HG02588 (cell line): Measurements from ENCODE around the gene ATXN3.

ENCODE experiments used
- ATAC-seq: cut with Tn5 transposase; IDR thresholded peaks from one replicate; pipeline ENCODE4 v1.9.1; 2021; ENCODE audit warnings: mild to moderate bottlenecking, moderate library complexity; ENCODE audit not compliant: unreplicated experiment

Gene ATXN3

DNA sequence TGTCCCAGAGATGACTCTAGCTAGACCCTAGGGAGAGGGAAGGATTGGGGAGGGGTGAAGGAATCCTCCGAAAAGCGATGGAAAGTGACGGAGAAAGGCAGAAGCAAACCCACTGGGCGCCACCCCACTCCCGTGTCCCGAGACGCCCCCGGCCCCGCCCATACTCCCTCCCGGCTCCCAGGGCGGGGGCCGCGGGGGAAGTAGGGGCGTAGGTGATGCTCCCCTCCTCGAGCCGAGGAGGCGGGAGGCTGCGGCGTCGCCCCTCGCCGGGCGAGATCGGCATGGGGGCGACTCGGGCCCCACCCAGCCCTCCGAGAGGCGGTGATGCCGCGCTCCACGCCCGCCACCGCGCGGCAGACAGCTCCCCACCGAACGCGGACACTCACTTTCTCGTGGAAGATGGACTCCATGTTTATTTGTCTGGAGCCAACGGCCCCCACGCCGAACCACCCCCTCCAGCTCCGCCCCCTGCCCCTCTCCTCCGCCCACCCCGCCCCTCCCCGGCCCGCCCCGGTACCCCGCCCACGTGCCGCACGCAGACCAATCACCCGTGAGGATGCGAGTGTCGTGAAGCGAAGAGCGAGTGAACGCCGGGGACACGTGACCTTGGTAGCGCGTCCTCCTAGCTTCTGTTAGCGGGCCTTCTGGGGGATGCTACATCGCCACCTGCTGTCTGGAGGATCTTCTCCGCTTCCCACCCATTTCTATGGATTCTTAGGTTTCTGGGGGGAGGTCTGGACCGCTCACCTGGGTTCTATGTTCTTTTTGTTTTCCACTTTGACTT lies at the start of gene ATXN3:
Gene ATXN3, minus strand, starts transcription at position 440 of the 784 bp plus-strand sequence. Its CDS starts 30 bp downstream, at position 410.
- ATAC-seq = peak; percentile 78

- no peak for ATAC-seq
Measured at GRCh38 chr14:92154283-92154942, 48.0 kb upstream of the ATXN3 start.

- no peak for ATAC-seq
Measured at GRCh38 chr14:92153581-92153980, 47.2 kb upstream of the ATXN3 start.

- no peak for ATAC-seq
Measured at GRCh38 chr14:92144708-92145107, 38.3 kb upstream of the ATXN3 start.

DNA sequence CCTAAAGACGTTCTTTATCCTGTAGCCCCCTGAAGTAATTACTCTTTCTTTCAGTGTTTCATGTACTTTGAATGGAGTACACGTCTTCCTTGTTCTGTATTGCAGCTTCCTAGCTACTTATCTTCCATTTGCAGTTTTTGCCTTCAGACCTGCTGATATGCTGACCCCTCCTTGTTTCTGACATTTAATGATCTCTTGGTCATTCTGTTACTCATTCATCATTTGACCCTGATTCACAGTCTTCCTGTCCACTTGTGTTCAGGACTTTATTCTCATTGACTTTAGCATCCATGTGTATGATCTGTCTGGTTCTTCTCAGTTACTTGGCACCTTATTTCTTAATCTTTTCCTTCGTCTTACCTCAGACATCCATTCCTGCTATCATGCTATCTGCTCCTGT lies 37.6 kb upstream of the ATXN3 start:
- no peak for ATAC-seq

- no peak for ATAC-seq
Measured at GRCh38 chr14:92143309-92143708, 36.9 kb upstream of the ATXN3 start.

- ATAC-seq = no peak
Measured at GRCh38 chr14:92135269-92135668, 28.9 kb upstream of the ATXN3 start.

GRCh38 chr14:92134456-92134855 lies 28.1 kb upstream of the ATXN3 start:
- no peak for ATAC-seq

DNA sequence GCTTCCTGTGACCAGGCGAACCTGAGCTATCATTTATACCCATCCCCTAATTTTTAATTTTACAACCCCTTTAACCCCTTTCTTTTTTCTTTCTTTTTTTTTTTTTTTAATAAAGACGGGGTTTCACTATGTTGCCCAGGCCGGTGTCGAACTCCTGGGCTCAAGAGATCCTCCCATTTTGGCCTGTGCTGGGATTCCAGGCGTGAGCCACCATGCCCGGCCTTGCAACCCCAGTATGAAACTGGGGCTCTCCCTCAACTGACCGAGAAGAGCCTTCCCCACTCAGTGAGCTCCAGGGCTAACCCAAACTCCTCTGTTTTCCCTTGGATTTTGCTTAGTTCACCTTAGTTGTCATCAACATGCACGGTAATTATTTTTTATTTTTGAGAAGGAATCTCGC lies 16.4 kb upstream of the ATXN3 start:
- no peak for ATAC-seq

DNA sequence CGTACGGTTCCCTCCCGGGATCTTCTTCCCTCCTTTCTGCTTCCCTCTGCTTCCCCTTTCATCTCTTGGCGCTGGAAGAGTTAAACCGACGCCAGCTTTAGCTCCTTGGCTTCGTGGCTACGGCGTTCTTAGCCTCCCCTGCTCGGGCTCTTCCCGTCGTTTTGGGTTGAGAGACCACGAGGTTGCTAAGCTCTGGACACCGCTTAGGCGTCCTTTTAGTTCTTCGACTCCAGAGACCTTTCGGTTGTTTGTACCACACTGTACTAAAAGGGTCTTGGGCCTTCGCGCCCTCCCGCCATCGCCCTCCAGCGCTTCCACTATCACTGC lies 15.9 kb upstream of the ATXN3 start:
- no peak for ATAC-seq

DNA sequence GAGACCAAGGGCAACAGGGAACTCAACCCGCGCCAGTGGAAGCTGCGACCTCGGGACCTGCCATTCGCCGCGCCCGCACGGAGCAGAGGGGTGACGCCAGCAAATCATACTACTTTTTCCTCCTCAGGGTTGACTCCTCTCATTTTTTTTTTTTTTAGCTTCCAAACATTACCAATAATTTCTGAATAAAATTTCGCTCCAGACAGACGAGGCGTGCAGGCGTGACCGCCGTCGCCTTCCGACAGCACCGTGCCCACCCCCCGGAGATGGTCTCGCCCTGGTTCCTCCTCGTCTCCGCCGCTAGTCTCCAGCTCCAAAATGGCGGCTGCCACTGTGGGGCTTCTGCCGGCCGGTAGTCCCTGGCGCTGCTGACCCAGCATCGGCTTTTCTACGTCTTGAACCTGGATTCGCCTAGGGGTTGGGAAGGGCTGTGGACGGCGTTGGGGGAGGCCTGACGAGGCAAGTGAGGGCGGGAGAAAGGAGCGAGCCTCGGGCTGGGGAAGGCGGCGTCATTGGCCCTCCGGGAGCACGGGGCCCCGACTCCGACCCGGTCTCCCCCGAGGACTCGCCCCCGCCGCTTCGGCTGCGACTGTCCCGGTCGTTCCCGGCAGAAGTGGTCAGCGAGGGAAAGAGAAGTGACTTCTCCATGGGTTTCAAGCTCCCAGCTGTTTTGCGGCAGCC lies 15.4 kb upstream of the ATXN3 start, which contains the start of the genes CPSF2 and NDUFB1:
Gene CPSF2, plus strand, starts transcription at position 300 of the 681 bp plus-strand sequence. CDS start 9,016 bp downstream, outside the sequence.
Gene NDUFB1, minus strand, starts transcription at position 37 of the 681 bp plus-strand sequence. CDS start 4,069 bp downstream, outside the sequence.
- ATAC-seq = peak; percentile 83

GRCh38 chr14:92121207-92121669 lies 14.9 kb upstream of the ATXN3 start:
- peak; percentile 3 for ATAC-seq

GRCh38 chr14:92109490-92109889 lies 3.1 kb upstream of the ATXN3 start:
- ATAC-seq = no peak

GRCh38 chr14:92108345-92109254 lies 2.2 kb upstream of the ATXN3 start:
- no peak for ATAC-seq

DNA sequence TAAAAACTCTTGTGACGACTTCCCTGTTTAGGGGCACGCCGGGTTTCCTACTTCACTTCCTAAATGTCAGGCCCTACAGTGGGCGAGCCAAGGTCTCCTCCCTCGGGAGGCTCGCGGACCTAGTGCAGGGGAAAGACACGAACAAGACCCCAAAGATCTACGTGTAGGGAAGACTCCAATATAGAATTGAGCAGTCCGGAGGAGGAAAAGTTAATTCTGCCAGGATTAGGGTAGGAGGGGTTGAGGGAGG lies 564 bp downstream of the ATXN3 start:
- peak; percentile 6 for ATAC-seq

DNA sequence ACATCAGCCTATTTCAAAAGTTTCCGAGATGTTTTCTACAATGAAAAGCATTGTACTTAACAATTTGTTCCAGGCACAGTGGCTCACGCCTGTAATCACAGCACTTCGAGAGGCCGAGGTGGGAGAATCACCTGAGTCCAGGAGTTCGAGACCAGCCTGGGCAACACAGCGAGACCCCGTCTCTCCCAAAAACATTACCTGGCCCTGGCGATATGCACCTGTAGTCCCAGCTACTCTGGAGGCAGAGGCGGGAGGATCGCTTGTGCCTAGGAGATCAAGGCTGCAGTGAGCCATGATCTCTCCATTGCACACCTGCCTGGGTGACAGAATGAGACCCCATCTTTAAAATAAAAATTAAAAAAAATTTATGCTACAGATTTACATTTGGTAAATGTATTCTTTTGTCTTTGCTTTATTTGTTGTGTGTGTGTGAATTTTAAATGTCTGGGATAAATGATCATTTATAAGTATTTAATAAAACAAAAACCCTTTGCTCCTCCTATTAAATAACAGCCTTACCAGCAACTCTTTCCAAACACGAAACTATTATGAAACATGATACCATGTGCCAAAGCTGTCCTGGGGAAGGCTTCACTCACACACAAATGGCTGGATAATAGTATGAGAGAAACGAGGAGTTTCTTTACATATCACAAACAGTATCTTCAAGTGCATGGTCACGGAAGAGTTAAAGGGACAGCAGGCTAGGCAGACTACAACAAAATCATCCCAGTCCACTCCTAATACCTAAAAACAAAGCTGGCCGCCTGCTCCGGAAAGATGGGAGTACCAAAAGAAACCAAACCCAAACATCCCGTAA lies 1.1 kb downstream of the ATXN3 start:
- ATAC-seq = no peak

DNA sequence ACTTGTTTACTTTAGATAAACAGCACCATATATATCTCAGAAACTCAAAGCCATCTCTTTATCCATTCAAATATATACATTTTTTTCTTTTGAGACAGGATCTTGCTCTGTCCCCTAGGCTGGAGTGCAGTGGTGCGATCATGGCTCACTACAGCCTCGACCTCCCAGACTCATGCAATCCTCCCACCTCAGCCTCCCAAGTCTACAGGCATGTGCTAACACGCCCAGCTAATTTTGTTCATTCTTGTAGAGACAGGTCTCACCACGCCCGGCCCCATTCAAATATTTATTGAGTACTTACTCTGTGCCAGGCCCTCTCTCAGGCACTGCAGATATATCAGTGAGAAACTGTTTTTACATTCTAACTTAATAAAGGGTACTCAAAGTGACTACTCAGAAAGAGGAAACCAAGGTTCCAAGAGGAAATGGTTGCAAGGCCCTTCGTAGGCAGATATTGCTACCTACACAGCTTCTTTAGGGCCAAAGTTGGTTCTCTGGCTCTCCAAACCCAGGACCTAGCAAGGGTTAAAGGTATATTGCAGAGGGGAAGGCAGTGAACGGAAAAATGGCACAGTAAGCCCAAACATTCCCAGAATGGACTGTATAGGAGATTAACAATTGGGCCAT lies 2.9 kb downstream of the ATXN3 start:
- no peak for ATAC-seq

DNA sequence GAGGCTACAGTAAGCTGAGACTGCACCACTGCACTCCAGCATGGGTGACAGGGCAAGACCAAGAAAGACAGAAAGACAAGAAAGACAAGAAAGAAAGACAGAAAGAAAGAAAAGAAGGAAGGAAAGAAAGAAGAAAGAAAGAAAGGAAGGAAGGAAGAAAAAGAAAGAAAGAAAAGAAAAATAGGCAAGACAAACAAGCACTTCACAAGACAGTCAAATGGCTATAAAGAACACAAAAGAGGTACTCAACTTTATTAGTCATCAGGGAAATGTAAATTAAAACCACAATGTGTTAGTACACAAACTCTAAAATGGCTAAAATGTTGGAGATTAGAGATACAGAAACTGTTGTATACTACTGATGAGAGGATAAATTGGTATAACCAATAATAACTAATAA lies 6.6 kb downstream of the ATXN3 start:
- no peak for ATAC-seq

DNA sequence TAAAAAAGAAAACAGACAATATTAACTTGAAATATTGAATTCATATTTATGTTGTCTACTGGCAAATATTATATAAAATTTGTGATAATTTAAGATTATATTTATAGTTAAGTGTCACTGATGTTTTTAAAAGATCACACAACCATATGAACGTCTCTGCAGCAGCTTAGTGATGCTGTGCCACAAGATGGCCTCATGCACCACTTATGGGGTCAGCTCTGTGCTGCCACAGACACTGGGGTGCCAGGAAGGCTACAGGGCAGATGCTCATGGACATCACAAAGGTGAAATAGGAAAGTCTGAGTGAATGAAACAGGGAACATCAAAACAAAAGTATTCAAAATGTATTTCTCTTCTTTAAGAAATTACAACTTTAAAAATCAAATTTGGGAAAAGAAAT lies 13.1 kb downstream of the ATXN3 start:
- no peak for ATAC-seq

GRCh38 chr14:92088494-92088893 lies 17.9 kb downstream of the ATXN3 start:
- no peak for ATAC-seq
